Measurements from ENCODE around the gene LAMC2.

LAMC2 gene

GRCh38 chr1:183234660-183235476 is 48.8 kb downstream of the LAMC2 start:
- TF ChIP-seq CTCF (IDR thresholded peaks at IDR 0.05; ENCODE audit: control extremely low read depth, extremely low read depth, low read depth, missing control alignments), result peak; percentile 9
- ChIA-PET CTCF (interaction anchor here (1.3 to 1.5 kb wide), 3 partner anchors 10 to 61 kb away, joined by 3 to 4 read pairs (median 3); no protein-coding TSS in a partner anchor), POLR2A (no interaction called here)
- no peak for DNase-seq (ENCODE audit: extremely low spot score)

GRCh38 chr1:183235503-183235902 is 49.4 kb downstream of the LAMC2 start:
- CTCF ChIA-PET, result interaction anchor here (1.3 to 1.5 kb wide), 3 partner anchors 10 to 62 kb away, joined by 3 to 4 read pairs (median 3); no protein-coding TSS in a partner anchor
- TF ChIP-seq CTCF (IDR thresholded peaks at IDR 0.05; ENCODE audit: control extremely low read depth, extremely low read depth, low read depth, missing control alignments), result no peak
- DNase-seq (ENCODE audit: extremely low spot score), result no peak
- POLR2A ChIA-PET, result no interaction called here

GRCh38 chr1:183236158-183236725 is 50.2 kb downstream of the LAMC2 start:
- DNase-seq (ENCODE audit: extremely low spot score), result no peak
- ChIA-PET POLR2A (no interaction called here), CTCF (no interaction called here)
- no peak for TF ChIP-seq CTCF (IDR thresholded peaks at IDR 0.05; ENCODE audit: control extremely low read depth, extremely low read depth, low read depth, missing control alignments)

GRCh38 chr1:183237046-183237445 is 51.0 kb downstream of the LAMC2 start:
- ChIA-PET POLR2A (no interaction called here), CTCF (interaction anchor here (0.9 kb wide), 1 partner anchor 274 kb away, joined by 3 read pairs; no protein-coding TSS in a partner anchor)
- no peak for DNase-seq (ENCODE audit: extremely low spot score)
- no peak for TF ChIP-seq CTCF (IDR thresholded peaks at IDR 0.05; ENCODE audit: control extremely low read depth, extremely low read depth, low read depth, missing control alignments)

GRCh38 chr1:183238071-183238470 is 52.0 kb downstream of the LAMC2 start:
- TF ChIP-seq CTCF (IDR thresholded peaks at IDR 0.05; ENCODE audit: control extremely low read depth, extremely low read depth, low read depth, missing control alignments), result no peak
- POLR2A ChIA-PET, result no interaction called here
- CTCF ChIA-PET, result interaction anchor here (0.9 to 7.0 kb wide), 3 partner anchors 9 to 275 kb away, joined by 3 to 57 read pairs (median 5); no protein-coding TSS in a partner anchor
- DNase-seq (ENCODE audit: extremely low spot score), result no peak

GRCh38 chr1:183239220-183239742 is 53.2 kb downstream of the LAMC2 start:
- no peak for TF ChIP-seq CTCF (IDR thresholded peaks at IDR 0.05; ENCODE audit: control extremely low read depth, extremely low read depth, low read depth, missing control alignments)
- POLR2A ChIA-PET, result no interaction called here
- DNase-seq (ENCODE audit: extremely low spot score), result no peak
- CTCF ChIA-PET, result interaction anchor here (1.9 to 7.0 kb wide), 3 partner anchors 9 to 276 kb away, joined by 5 to 57 read pairs (median 6); no protein-coding TSS in a partner anchor

Data from GM10248 (cell line).